Hepatocyte (in vitro differentiated cells): ENCODE measurements around the gene MAD1L1. TPM values are rescaled to one million over a fixed set of nuclear protein-coding genes. Genes with fewer than 3 reads are reported as not detected.

ENCODE experiments used
- DNase-seq: peaks from one replicate; pipeline ENCODE4 v3.0.0-alpha.2; 2016; ENCODE audit warnings: low spot score
- H2AFZ ChIP-seq: fragments of 200-600 bp; sonication (generic); 2 replicates; pipeline ENCODE4 v1.6.0; 2016; ENCODE audit warnings: antibody characterized with exemption, mild to moderate bottlenecking
- H3K27ac ChIP-seq: fragments of 200-600 bp; sonication (generic); 2 replicates; pipeline ENCODE4 v1.5.1; 2016; ENCODE audit warnings: mild to moderate bottlenecking
- H3K27me3 ChIP-seq: fragments of 200-600 bp; sonication (generic); 2 replicates; pipeline ENCODE4 v1.6.1; 2016
- H3K36me3 ChIP-seq: fragments of 200-600 bp; sonication (generic); replicated peaks from 2 replicates; pipeline ENCODE4 v1.5.1; 2016; ENCODE audit warnings: low read depth; ENCODE audit not compliant: insufficient read depth
- H3K4me1 ChIP-seq: fragments of 200-600 bp; sonication (generic); 2 replicates; pipeline ENCODE4 v1.5.1; 2016; ENCODE audit warnings: mild to moderate bottlenecking, moderate library complexity; ENCODE audit not compliant: insufficient read depth
- H3K4me2 ChIP-seq: fragments of 200-600 bp; sonication (generic); 2 replicates; pipeline ENCODE4 v1.6.0; 2016
- H3K4me3 ChIP-seq: fragments of 200-600 bp; sonication (generic); 2 replicates; pipeline ENCODE4 v1.5.1; 2016; ENCODE audit warnings: mild to moderate bottlenecking
- H3K79me2 ChIP-seq: fragments of 200-600 bp; sonication (generic); 2 replicates; pipeline ENCODE4 v1.6.0; 2017; ENCODE audit warnings: mild to moderate bottlenecking
- H3K9me2 ChIP-seq: fragments of 200-600 bp; sonication (generic); replicated peaks from 2 replicates; pipeline ENCODE4 v1.6.0; 2017; ENCODE audit warnings: mild to moderate bottlenecking; ENCODE audit not compliant: insufficient read depth
- H3K9me3 ChIP-seq: fragments of 200-600 bp; sonication (generic); 2 replicates; pipeline ENCODE4 v1.5.1; 2016; ENCODE audit warnings: low read depth, mild to moderate bottlenecking
- H4K20me1 ChIP-seq: fragments of 200-600 bp; sonication (generic); 2 replicates; pipeline ENCODE4 v1.6.0; 2016; ENCODE audit warnings: mild to moderate bottlenecking; ENCODE audit not compliant: insufficient read depth, poor library complexity, severe bottlenecking
- CTCF ChIP-seq: fragments of 200-600 bp; sonication (generic); IDR thresholded peaks from 2 replicates; pipeline ENCODE4 v1.5.1; 2016; ENCODE audit warnings: antibody characterized with exemption, mild to moderate bottlenecking; ENCODE audit not compliant: poor library complexity
- EZH2 ChIP-seq: fragments of 200-600 bp; sonication (generic); IDR thresholded peaks from 2 replicates; pipeline ENCODE4 v1.6.1; 2016; ENCODE audit warnings: antibody characterized with exemption, mild to moderate bottlenecking, borderline replicate concordance
- EZH2phosphoT487 ChIP-seq: fragments of 200-600 bp; sonication (generic); IDR thresholded peaks from one replicate; pipeline ENCODE4 v1.6.1; 2018; ENCODE audit warnings: antibody characterized with exemption, mild to moderate bottlenecking, low read depth, moderate library complexity; ENCODE audit not compliant: unreplicated experiment, severe bottlenecking
- WGBS: methylation state at CpG from one replicate; pipeline ENCODE4 v1.1.6; 2016; ENCODE audit warnings: low lambda C conversion rate; ENCODE audit errors: missing lambda C conversion rate; 5-methylcytosine and 5-hydroxymethylcytosine counted together
- polyA plus RNA-seq: library from polyadenylated mRNA; unstranded; fragments of >200 nt; fragmentation: Nextera tagmentation; extraction: Ambion mirVana; gene quantifications from 2 replicates; pipeline ENCODE4 v1.2.1, GENCODE V29; 2016
- total RNA-seq: library from RNA; depleted of rRNA; stranded (reverse); fragments of >200 nt; gene quantifications from 2 replicates; pipeline ENCODE4 v1.2.3, GENCODE V29; 2014

Gene MAD1L1
- total and polyA plus RNA-seq, 2 experiments from 2014 or later = 30.7 to 31.0 TPM

GRCh38 chr7:2217716-2218443 lies 14.9 kb downstream of the MAD1L1 start:
- H3K9me2 ChIP-seq = no peaks in the 10 kb centered on the region
- no peaks in the 10 kb centered on the region for H3K36me3 ChIP-seq
- H3K79me2 ChIP-seq = no peaks in the 10 kb centered on the region
- TF ChIP-seq EZH2 (no peak), EZH2phosphoT487 (no peak), CTCF (no peak)
- H3K4me3 ChIP-seq = no peak overlapping the region
- H4K20me1 ChIP-seq = no peaks in the 10 kb centered on the region
- no peaks in the 10 kb centered on the region for H3K9me3 ChIP-seq
- DNase-seq = no peak
- no peak overlapping the region for H3K27ac ChIP-seq
- no peaks in the 10 kb centered on the region for H3K4me1 ChIP-seq
- H3K4me2 ChIP-seq = no peak overlapping the region
- WGBS = 93% methylated on average over 15 of the region's 19 CpGs
- H2AFZ ChIP-seq = no peak overlapping the region
- no peaks in the 10 kb centered on the region for H3K27me3 ChIP-seq

- H3K9me3 ChIP-seq = no peaks in the 10 kb centered on the region
- no peaks in the 10 kb centered on the region for H3K36me3 ChIP-seq
- TF ChIP-seq CTCF = no peak
- no peak for TF ChIP-seq EZH2
- TF ChIP-seq EZH2phosphoT487 = no peak
- 88% methylated on average over 10 of the region's 10 CpGs for WGBS
- H3K4me2 ChIP-seq = no peak overlapping the region
- no peak overlapping the region for H2AFZ ChIP-seq
- H3K9me2 ChIP-seq = no peaks in the 10 kb centered on the region
- DNase-seq = no peak
- no peak overlapping the region for H3K4me3 ChIP-seq
- no peaks in the 10 kb centered on the region for H3K79me2 ChIP-seq
- no peaks in the 10 kb centered on the region for H3K4me1 ChIP-seq
- no peaks in the 10 kb centered on the region for H4K20me1 ChIP-seq
- no peak overlapping the region for H3K27ac ChIP-seq
- H3K27me3 ChIP-seq = no peaks in the 10 kb centered on the region
Measured at GRCh38 chr7:2217206-2217605, 15.5 kb downstream of the MAD1L1 start.

- no peaks in the 10 kb centered on the region for H3K79me2 ChIP-seq
- no peak overlapping the region for H3K4me2 ChIP-seq
- H2AFZ ChIP-seq = no peak overlapping the region
- no peaks in the 10 kb centered on the region for H3K4me1 ChIP-seq
- H3K9me2 ChIP-seq = no peaks in the 10 kb centered on the region
- TF ChIP-seq EZH2phosphoT487 (no peak), EZH2 (no peak), CTCF (no peak)
- H3K27ac ChIP-seq = no peak overlapping the region
- no peak for DNase-seq
- no peaks in the 10 kb centered on the region for H4K20me1 ChIP-seq
- no peaks in the 10 kb centered on the region for H3K36me3 ChIP-seq
- H3K9me3 ChIP-seq = no peaks in the 10 kb centered on the region
- WGBS = 96% methylated on average over 17 of the region's 17 CpGs
- H3K4me3 ChIP-seq = no peak overlapping the region
- H3K27me3 ChIP-seq = no peaks in the 10 kb centered on the region
Measured at GRCh38 chr7:2215851-2216250, 16.9 kb downstream of the MAD1L1 start.
